Mammary epithelial cell (primary cell): ENCODE data around the gene FAM120B.

Experiments used
- CTCF ChIP-seq, 2 donors: IDR thresholded peaks in 1 of 2; conservative IDR thresholded peaks in 1 of 2; 2 replicates each; pipeline ENCODE4 v1.5.1; 2011 to 2012; ENCODE audit warnings: inconsistent platforms in 2 of 2, low read length in 2 of 2, mild to moderate bottlenecking in 2 of 2, control low read depth in 1 of 2, low read depth in 1 of 2; ENCODE audit not compliant: insufficient read depth in 1 of 2; ENCODE audit errors: extremely low read depth in 1 of 2
- EZH2 ChIP-seq: IDR thresholded peaks from 2 replicates; pipeline ENCODE4 v1.6.1; 2012; ENCODE audit warnings: low read length, inconsistent platforms, borderline replicate concordance

- TF ChIP-seq EZH2: no peak
- no peak for TF ChIP-seq CTCF (conservative IDR thresholded peaks at IDR 0.05 in 1 of 2, IDR thresholded peaks at IDR 0.05 in 1 of 2; ENCODE audit: extremely low read depth in 1 of 2, insufficient read depth in 1 of 2, low read depth in 1 of 2, low read length in 2 of 2)
Observed at GRCh38 chr6:170374571-170375444, 68.2 kb downstream of the FAM120B start.
